ENCODE results near the gene IRF2BP2.

The IRF2BP2 gene

GRCh38 chr1:234619071-234619480, 9.1 kb upstream of the IRF2BP2 start:
- H3K27ac Mint-ChIP-seq: peak overlapping the region; percentile 89 to 93 (median 90)
- no peaks in the 10 kb centered on the region for H3K27me3 Mint-ChIP-seq (ENCODE audit: low read depth)
- peak overlapping the region in 2 of 3 experiments; percentile 40 to 46 for H3K4me3 Mint-ChIP-seq
- H3K9me3 Mint-ChIP-seq: no peaks in the 10 kb centered on the region
- no peak for TF ChIP-seq CTCF (IDR thresholded peaks at IDR 0.05; ENCODE audit: unreplicated experiment in 3 of 3)
- H3K36me3 Mint-ChIP-seq (ENCODE audit: low read depth): no peaks in the 10 kb centered on the region
- peaks cover 77% of the 10 kb centered on the region for H3K4me1 Mint-ChIP-seq

- Mint-ChIP-seq H3K9me3 (no peaks in the 10 kb centered on the region), H3K27ac (peak overlapping the region; percentile 89 to 93 (median 90)), H3K4me1 (peaks cover 77% of the 10 kb centered on the region), H3K27me3 (ENCODE audit: low read depth) (no peaks in the 10 kb centered on the region), H3K36me3 (ENCODE audit: low read depth) (no peaks in the 10 kb centered on the region), H3K4me3 (peak overlapping the region in 2 of 3 experiments; percentile 24 to 60)
- no peak for TF ChIP-seq CTCF (IDR thresholded peaks at IDR 0.05; ENCODE audit: unreplicated experiment in 3 of 3)
These were observed 8.7 kb upstream of the IRF2BP2 start for GRCh38 chr1:234618737-234619049.

GRCh38 chr1:234617986-234618736, 8.2 kb upstream of the IRF2BP2 start:
- TF ChIP-seq CTCF (IDR thresholded peaks at IDR 0.05; ENCODE audit: unreplicated experiment in 3 of 3): no peak
- Mint-ChIP-seq H3K27ac (peak overlapping the region; percentile 89 to 93 (median 90)), H3K36me3 (ENCODE audit: low read depth) (no peaks in the 10 kb centered on the region), H3K4me1 (peaks cover 78% of the 10 kb centered on the region), H3K9me3 (no peaks in the 10 kb centered on the region), H3K4me3 (peak overlapping the region in 1 of 3 experiments; percentile 60), H3K27me3 (ENCODE audit: low read depth) (no peaks in the 10 kb centered on the region)

GRCh38 chr1:234617131-234617985, 7.4 kb upstream of the IRF2BP2 start:
- H3K4me3 Mint-ChIP-seq: peak overlapping the region in 1 of 3 experiments; percentile 19
- H3K4me1 Mint-ChIP-seq: peaks cover 81% of the 10 kb centered on the region
- no peaks in the 10 kb centered on the region for H3K27me3 Mint-ChIP-seq (ENCODE audit: low read depth)
- TF ChIP-seq CTCF (IDR thresholded peaks at IDR 0.05; ENCODE audit: unreplicated experiment in 3 of 3): peak; percentile 39 to 42 (median 39)
- H3K36me3 Mint-ChIP-seq (ENCODE audit: low read depth): no peaks in the 10 kb centered on the region
- peak overlapping the region; percentile 90 to 95 (median 93) for H3K27ac Mint-ChIP-seq
- no peaks in the 10 kb centered on the region for H3K9me3 Mint-ChIP-seq

GRCh38 chr1:234616644-234617043, 6.7 kb upstream of the IRF2BP2 start:
- H3K4me3 Mint-ChIP-seq: peak overlapping the region in 1 of 3 experiments; percentile 19
- H3K36me3 Mint-ChIP-seq (ENCODE audit: low read depth): no peaks in the 10 kb centered on the region
- H3K27ac Mint-ChIP-seq: peak overlapping the region; percentile 75 to 95 (median 90)
- no peak for TF ChIP-seq CTCF (IDR thresholded peaks at IDR 0.05; ENCODE audit: unreplicated experiment in 3 of 3)
- no peaks in the 10 kb centered on the region for H3K9me3 Mint-ChIP-seq
- peaks cover 81% of the 10 kb centered on the region for H3K4me1 Mint-ChIP-seq
- no peaks in the 10 kb centered on the region for H3K27me3 Mint-ChIP-seq (ENCODE audit: low read depth)
